ENCODE measurements around the gene TRIM29.
"Not testable (repeated sequence)": the region's sequence is repeated elsewhere in the genome, so short reads cannot be mapped to it uniquely, and the experiment has no call there.

Gene TRIM29

GRCh38 chr11:120173019-120173705, 35.2 kb upstream of the TRIM29 start:
- no peak for DNase-seq
- in situ Hi-C loops (cut with MboI; ENCODE audit: low pct_unique_long_range_greater_than_20kb, low sequenced_read_pairs), result loop anchor here (10.0 kb wide), 2 partner anchors 52 to 122 kb away; no protein-coding TSS in a partner anchor

GRCh38 chr11:120172054-120172911, 34.4 kb upstream of the TRIM29 start:
- in situ Hi-C loops (cut with MboI; ENCODE audit: low pct_unique_long_range_greater_than_20kb, low sequenced_read_pairs), result loop anchor here (10.0 kb wide), 2 partner anchors 53 to 123 kb away; no protein-coding TSS in a partner anchor
- peak; percentile 78 for DNase-seq

DNA sequence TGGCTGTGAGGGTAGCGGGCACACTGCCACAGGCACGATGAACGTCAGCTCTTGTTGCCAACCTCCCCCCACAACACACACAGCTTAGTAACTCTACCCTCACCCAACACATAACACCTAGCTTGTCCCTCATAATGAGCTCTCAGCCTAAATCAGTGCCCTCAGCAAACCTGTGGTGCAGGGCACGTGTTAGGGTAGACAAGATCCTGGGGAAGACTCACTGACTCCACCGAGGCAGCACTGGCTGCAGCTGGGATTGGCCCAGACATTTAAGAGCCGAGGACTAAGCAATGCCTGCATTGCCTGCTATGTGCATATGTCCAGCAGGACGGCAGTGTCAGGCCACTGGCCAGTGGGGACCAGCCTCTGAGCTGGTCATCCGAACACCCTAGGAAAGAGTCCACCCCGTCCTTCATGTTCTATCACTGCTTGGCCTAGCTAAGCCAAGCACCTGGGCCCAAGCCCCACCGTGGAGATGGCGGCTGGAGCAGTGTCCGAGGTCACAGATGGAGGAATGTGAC, 32.9 kb upstream of the TRIM29 start:
- in situ Hi-C loops (cut with MboI; ENCODE audit: low pct_unique_long_range_greater_than_20kb, low sequenced_read_pairs), result loop anchor here (10.0 kb wide), 2 partner anchors 54 to 124 kb away; no protein-coding TSS in a partner anchor

DNA sequence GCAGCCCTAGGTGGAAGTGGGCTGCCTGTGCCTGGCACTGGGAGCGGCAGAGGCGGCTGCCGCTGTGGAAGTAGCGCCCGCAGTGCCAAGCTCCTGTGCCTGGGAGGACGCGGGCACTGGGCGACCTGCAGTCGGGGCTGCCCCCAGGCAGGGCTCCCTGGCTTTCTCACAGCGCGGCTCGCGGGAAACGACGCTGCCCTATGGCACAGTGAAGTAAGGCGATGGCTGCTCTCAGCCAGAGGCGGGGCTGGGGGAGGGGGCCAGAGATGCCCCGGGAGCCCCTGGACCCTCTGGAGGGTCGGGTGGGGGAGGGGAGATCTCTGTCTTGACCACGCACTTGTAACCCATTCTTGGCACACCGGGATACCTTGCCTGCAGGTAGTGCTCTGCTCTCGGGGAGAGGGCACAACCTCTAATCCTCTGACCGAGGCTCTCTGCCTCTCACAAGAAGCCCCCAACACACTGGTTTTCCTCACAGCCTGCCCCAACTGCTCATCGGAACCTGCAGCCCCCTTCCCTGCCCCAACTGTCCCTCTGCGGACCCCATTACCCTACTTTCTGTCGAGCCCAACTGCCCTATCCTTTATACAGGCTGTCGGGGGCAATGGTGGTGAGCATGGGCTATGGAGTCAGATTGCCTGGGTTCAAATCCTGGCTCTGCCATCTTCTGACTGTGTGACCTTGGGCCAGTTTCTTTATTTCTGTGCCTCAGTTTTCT, 32.2 kb upstream of the TRIM29 start:
- in situ Hi-C loops (cut with MboI; ENCODE audit: low pct_unique_long_range_greater_than_20kb, low sequenced_read_pairs), result loop anchor here (10.0 kb wide), 2 partner anchors 55 to 125 kb away; no protein-coding TSS in a partner anchor
- no peak for DNase-seq

More for the DNA sequence above, 32.9 kb upstream of the TRIM29 start:
- no peak for DNase-seq

GRCh38 chr11:120168960-120169681, 31.2 kb upstream of the TRIM29 start:
- in situ Hi-C loops (cut with MboI; ENCODE audit: low pct_unique_long_range_greater_than_20kb, low sequenced_read_pairs), result no loop called here
- DNase-seq, result peak; percentile 72

GRCh38 chr11:120168108-120168959, 30.4 kb upstream of the TRIM29 start:
- DNase-seq, result no peak
- in situ Hi-C loops (cut with MboI; ENCODE audit: low pct_unique_long_range_greater_than_20kb, low sequenced_read_pairs), result no loop called here

DNA sequence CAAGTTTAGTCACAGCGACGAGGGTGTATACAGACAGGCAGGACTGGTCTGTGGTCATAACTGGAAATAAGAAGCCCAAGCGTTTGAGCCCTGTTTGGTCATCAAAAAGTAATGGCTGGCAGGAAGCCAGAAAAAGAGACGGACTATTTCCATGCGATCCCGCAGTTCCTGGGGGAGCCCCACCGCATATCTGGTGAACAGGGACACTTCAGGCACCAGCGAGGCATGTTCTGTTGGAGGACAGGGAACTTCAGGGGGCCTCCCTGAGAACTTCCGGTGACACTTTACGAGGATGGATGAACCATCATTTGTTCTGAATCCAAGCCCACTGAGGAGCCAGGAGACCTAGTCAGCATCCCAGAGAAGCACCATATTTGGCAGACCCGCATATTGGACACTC, 29.7 kb upstream of the TRIM29 start:
- DNase-seq, result no peak

DNA sequence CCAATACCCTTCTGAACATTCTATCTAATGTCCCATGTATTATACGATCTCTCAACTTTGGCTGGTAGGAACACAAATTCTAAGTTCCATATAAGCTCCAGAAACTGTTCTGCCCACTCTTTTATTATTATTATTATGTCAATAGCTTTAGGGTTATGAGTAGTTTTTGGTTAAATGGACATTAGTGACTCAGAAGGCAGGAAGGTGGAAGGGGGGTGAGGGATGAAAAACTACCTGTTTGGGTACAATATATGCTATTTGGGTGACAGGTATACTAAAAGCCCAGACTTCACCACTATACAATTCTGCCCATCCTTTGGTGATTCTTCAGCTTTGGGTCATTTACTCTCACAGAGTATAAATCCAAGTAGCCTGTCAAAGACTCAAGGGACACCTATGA, 22.5 kb upstream of the TRIM29 start:
- in situ Hi-C loops (cut with MboI; ENCODE audit: low pct_unique_long_range_greater_than_20kb, low sequenced_read_pairs), result no loop called here
- no peak for DNase-seq

More for the DNA sequence above, 29.7 kb upstream of the TRIM29 start:
- in situ Hi-C loops (cut with MboI; ENCODE audit: low pct_unique_long_range_greater_than_20kb, low sequenced_read_pairs), result no loop called here

GRCh38 chr11:120153221-120153620, 15.3 kb upstream of the TRIM29 start:
- no peak for DNase-seq
- in situ Hi-C loops (cut with MboI; ENCODE audit: low pct_unique_long_range_greater_than_20kb, low sequenced_read_pairs), result no loop called here

- in situ Hi-C loops (cut with MboI; ENCODE audit: low pct_unique_long_range_greater_than_20kb, low sequenced_read_pairs), result no loop called here
- no peak for DNase-seq
These were observed 13.6 kb upstream of the TRIM29 start for GRCh38 chr11:120151536-120151935.

GRCh38 chr11:120149246-120149645, 11.3 kb upstream of the TRIM29 start:
- no peak for DNase-seq
- in situ Hi-C loops (cut with MboI; ENCODE audit: low pct_unique_long_range_greater_than_20kb, low sequenced_read_pairs), result no loop called here

- in situ Hi-C loops (cut with MboI; ENCODE audit: low pct_unique_long_range_greater_than_20kb, low sequenced_read_pairs), result no loop called here
- DNase-seq, result no peak
These were observed 10.0 kb upstream of the TRIM29 start for GRCh38 chr11:120147950-120148270.

- in situ Hi-C loops (cut with MboI; ENCODE audit: low pct_unique_long_range_greater_than_20kb, low sequenced_read_pairs), result no loop called here
- DNase-seq, result no peak
These were observed 9.4 kb upstream of the TRIM29 start for GRCh38 chr11:120147094-120147949.

DNA sequence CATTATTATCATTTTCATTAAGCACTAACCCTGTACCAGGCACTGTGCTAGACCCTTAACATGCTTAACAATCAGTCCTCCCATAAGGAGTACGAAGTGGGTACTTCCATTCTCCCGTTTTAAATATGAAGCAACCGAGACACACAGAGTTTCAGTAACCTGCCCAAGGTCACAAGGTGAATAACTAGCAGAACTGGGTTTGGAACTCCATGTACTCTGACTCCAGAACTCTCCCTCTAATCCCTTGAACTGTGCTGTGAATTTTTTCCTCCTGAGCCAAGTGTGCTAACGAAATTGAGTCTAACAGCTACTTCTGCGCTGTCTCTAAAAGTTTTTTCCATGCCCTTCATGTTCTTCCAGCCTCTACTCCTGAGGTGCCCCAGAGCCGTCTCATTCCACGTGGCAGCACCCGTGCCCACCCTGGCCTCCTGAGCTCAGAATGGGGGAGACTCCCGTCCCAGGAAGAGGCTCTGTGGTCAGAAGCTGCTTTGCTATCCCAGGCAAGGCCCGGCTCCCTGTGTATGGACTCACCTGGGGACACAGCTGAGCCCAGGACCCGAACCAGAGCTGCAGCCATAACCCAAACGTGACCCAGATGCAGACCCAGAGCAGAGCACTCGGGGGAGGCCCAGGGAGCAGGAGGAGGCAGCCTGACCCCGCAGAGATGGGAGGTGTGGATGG, 8.6 kb upstream of the TRIM29 start:
- no peak for DNase-seq
- in situ Hi-C loops (cut with MboI; ENCODE audit: low pct_unique_long_range_greater_than_20kb, low sequenced_read_pairs), result no loop called here

DNA sequence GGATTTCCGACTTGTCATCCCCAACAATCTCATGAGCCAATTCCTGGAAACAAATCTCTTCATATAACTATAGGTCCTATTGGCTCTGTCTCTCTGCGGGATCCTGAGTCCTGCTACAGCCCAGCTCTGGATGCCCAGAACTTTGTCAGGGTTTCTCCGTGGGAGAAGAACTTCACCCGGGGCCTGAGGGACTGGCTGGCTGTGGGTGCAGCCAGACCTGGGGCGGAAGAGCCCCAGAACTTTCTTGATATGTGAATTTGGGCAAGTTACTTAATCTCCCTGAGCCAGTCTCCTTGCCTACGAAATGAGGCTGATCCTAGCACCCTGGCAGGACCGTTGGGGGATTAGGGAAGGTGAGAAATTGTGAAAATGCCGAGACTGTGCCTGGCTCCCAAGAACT, 6.6 kb upstream of the TRIM29 start:
- in situ Hi-C loops (cut with MboI; ENCODE audit: low pct_unique_long_range_greater_than_20kb, low sequenced_read_pairs), result no loop called here
- no peak for DNase-seq

DNA sequence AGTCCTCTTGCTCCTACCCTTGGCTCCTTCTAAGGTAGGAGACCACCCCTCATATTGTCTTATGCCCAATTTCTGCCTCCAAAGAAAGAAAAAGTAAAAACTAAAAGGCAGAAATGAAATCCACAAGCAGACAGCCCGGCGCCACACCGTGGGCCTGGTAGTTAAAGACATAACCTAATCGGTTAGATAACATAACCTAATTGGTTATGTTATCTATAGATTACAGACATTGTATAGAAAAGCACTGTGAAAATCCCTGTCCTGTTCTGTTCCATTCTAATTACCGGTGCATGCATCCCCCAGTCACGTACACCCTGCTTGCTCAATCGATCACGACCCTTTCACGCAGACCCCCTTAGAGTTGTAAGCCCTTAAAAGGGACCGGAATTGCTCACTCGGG, 5.6 kb upstream of the TRIM29 start:
- in situ Hi-C loops (cut with MboI; ENCODE audit: low pct_unique_long_range_greater_than_20kb, low sequenced_read_pairs), result not testable (repeated sequence)

More for the DNA sequence above, 5.6 kb upstream of the TRIM29 start:
- DNase-seq, result not testable (repeated sequence)
